GM18870 (cell line): ENCODE measurements around the gene MS4A5.
"Not testable (repeated sequence)": the region's sequence is repeated elsewhere in the genome, so short reads cannot be mapped to it uniquely, and the experiment has no call there.

Experiments used
- ATAC-seq: cut with Tn5 transposase; IDR thresholded peaks from one replicate; pipeline ENCODE4 v1.9.1; 2021; ENCODE audit warnings: moderate library complexity; ENCODE audit not compliant: unreplicated experiment

MS4A5 gene

GRCh38 chr11:60429272-60429671 is at the start of gene MS4A5:
Gene MS4A5 (plus strand): TSS chr11:60429572. CDS start chr11:60429675, 103 bp downstream.
- ATAC-seq = no peak

- ATAC-seq = peak; percentile 89
These were observed 40.0 kb upstream of the MS4A5 start for GRCh38 chr11:60389279-60389910.

GRCh38 chr11:60390419-60390818 is 39.0 kb upstream of the MS4A5 start:
- no peak for ATAC-seq

GRCh38 chr11:60392361-60392760 is 37.0 kb upstream of the MS4A5 start:
- ATAC-seq = no peak

GRCh38 chr11:60393016-60393415 is 36.4 kb upstream of the MS4A5 start:
- no peak for ATAC-seq

- no peak for ATAC-seq
These were observed 34.5 kb upstream of the MS4A5 start for GRCh38 chr11:60394666-60395380.

GRCh38 chr11:60396382-60396781 is 33.0 kb upstream of the MS4A5 start, which contains the start of gene MS4A14:
Gene MS4A14 (plus strand): TSS chr11:60396459. CDS start chr11:60396579, 120 bp downstream.
- ATAC-seq = no peak

GRCh38 chr11:60396799-60397198 is 32.6 kb upstream of the MS4A5 start:
- peak; percentile 52 for ATAC-seq

GRCh38 chr11:60420015-60420414 is 9.4 kb upstream of the MS4A5 start:
- ATAC-seq = no peak

- no peak for ATAC-seq
These were observed 6.8 kb upstream of the MS4A5 start for GRCh38 chr11:60422609-60423008.

- ATAC-seq = no peak
These were observed 855 bp upstream of the MS4A5 start for GRCh38 chr11:60428517-60428916.

- ATAC-seq = no peak
These were observed 1.9 kb downstream of the MS4A5 start for GRCh38 chr11:60431251-60431650.

GRCh38 chr11:60433401-60433800 is 4.0 kb downstream of the MS4A5 start:
- no peak for ATAC-seq

- no peak for ATAC-seq
These were observed 17.7 kb downstream of the MS4A5 start for GRCh38 chr11:60447070-60447469.

- ATAC-seq = no peak
These were observed 18.5 kb downstream of the MS4A5 start for GRCh38 chr11:60447846-60448245.

- ATAC-seq = not testable (repeated sequence)
These were observed 21.8 kb downstream of the MS4A5 start for GRCh38 chr11:60451185-60451584.

GRCh38 chr11:60454212-60454611 is 24.8 kb downstream of the MS4A5 start:
- no peak for ATAC-seq

- ATAC-seq = peak; percentile 89
These were observed 26.2 kb downstream of the MS4A5 start, which contains the start of gene MS4A1 for GRCh38 chr11:60455531-60456042. Gene MS4A1 (plus strand): TSS chr11:60455847. CDS start chr11:60462375, 6,528 bp downstream.

GRCh38 chr11:60457576-60457975 is 28.2 kb downstream of the MS4A5 start:
- no peak for ATAC-seq

GRCh38 chr11:60459345-60459744 is 30.0 kb downstream of the MS4A5 start:
- ATAC-seq = no peak

- ATAC-seq = no peak
These were observed 39.5 kb downstream of the MS4A5 start for GRCh38 chr11:60468829-60469228.

GRCh38 chr11:60469723-60470122 is 40.4 kb downstream of the MS4A5 start:
- ATAC-seq = no peak
